Measurements from ENCODE around the gene SIMC1.
"Not testable (repeated sequence)": the region's sequence is repeated elsewhere in the genome, so short reads cannot be mapped to it uniquely, and the experiment has no call there.

DNA sequence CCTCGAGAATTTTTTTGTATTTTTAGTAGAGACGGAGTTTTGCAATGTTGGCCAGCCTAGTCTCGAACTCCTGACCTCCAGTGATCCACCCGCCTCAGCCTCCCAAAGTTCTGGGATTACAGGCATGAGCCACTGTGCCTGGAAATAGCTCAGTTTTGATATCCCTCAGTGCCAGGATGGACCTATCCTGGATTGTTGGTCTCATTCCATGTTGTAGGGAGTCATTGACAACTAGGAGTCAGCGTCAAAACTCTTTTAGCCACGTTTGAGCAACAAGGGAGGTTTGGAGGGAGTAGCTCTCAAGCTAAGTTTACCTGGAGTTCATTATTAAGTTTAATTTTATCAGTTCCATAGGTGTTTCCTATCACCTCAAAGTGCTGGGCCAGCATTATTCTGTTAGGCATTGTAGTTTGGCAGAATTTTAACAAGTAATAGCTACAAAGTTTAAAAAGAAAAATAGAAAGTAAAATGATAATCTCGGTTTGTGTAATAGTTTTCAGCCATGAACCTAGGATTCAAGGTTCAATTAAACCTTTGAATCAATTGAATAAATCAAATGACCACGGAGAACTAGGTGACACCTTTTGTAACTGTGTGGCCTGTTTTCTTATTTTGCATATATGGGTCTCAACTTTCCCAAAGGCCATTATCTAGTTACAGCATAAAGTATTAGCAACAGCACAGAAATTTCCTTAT lies 15.3 kb downstream of the SIMC1 start:
- not testable (repeated sequence) for TF ChIP-seq NFYB (CRISPR knock-in tag; conservative IDR thresholded peaks at IDR 0.05; ENCODE audit: low read depth); SMAD4 (CRISPR knock-in tag; IDR thresholded peaks at IDR 0.05); CTCF (IDR thresholded peaks at IDR 0.05); NR3C1 (CRISPR knock-in tag; conservative IDR thresholded peaks at IDR 0.05; ENCODE audit: low read depth)
